ENCODE results near the gene ATCAY.

The ATCAY gene

DNA sequence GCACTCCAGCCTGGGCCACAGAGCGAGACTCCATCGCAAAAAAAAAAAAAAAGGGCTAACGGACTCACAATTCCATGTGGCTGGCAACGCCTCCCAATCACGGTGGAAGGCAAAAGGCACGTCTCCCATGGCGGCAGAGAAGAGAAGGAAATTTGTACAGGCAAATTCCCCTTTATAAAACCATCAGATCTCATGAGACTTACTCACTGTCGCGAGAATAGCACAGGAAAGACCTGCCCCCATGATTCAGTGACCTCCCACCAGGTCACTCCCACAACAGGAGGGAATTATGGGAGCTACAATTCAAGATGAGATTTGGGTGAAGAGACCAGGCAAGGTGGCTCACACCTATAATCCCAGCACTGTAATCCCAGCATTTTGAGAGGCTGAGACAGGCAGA is 33.7 kb downstream of the ATCAY start:
- TF ChIP-seq, protein P1, sequence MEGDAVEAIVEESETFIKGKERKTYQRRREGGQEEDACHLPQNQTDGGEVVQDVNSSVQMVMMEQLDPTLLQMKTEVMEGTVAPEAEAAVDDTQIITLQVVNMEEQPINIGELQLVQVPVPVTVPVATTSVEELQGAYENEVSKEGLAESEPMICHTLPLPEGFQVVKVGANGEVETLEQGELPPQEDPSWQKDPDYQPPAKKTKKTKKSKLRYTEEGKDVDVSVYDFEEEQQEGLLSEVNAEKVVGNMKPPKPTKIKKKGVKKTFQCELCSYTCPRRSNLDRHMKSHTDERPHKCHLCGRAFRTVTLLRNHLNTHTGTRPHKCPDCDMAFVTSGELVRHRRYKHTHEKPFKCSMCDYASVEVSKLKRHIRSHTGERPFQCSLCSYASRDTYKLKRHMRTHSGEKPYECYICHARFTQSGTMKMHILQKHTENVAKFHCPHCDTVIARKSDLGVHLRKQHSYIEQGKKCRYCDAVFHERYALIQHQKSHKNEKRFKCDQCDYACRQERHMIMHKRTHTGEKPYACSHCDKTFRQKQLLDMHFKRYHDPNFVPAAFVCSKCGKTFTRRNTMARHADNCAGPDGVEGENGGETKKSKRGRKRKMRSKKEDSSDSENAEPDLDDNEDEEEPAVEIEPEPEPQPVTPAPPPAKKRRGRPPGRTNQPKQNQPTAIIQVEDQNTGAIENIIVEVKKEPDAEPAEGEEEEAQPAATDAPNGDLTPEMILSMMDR (IDR thresholded peaks at IDR 0.05), result no peak

DNA sequence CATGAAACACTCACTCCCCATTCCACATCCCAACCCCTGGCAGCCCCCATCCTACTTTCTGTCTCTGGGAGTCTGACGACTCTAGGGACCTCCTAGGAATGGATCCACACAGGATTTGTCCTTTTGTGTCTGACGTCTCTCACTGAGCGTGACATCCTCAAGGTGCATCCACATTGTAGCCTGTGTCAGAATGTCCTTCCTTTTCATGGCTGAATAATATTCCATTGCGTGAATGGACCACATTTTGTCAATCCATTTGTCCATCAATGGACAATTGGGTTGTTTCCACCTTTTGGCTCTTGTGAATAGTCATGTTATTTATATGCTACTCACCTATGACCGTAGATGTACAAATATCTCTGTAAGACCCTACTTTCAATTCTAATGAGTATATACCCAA is 35.5 kb downstream of the ATCAY start:
- TF ChIP-seq, protein P1 (IDR thresholded peaks at IDR 0.05), result no peak

DNA sequence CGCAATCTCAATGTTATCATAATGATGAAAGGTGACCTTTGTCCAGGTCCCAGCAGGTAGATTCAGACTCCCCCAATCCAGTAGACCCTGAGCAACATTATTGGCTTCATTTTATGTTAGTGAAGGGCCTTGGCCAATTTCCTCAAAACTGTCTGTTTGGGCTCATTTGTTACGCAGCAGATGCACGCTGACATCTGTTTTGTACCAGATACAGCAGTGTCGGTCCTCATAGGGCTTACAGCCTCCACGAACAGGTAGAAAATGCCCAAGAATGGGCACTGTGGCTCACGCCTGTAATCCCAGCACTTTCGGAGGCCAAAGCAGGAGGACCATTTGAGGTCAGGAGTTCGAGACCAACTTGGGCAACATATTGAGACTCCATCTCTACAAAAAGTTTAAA is 39.3 kb downstream of the ATCAY start:
- TF ChIP-seq, protein P1 (IDR thresholded peaks at IDR 0.05), result no peak

DNA sequence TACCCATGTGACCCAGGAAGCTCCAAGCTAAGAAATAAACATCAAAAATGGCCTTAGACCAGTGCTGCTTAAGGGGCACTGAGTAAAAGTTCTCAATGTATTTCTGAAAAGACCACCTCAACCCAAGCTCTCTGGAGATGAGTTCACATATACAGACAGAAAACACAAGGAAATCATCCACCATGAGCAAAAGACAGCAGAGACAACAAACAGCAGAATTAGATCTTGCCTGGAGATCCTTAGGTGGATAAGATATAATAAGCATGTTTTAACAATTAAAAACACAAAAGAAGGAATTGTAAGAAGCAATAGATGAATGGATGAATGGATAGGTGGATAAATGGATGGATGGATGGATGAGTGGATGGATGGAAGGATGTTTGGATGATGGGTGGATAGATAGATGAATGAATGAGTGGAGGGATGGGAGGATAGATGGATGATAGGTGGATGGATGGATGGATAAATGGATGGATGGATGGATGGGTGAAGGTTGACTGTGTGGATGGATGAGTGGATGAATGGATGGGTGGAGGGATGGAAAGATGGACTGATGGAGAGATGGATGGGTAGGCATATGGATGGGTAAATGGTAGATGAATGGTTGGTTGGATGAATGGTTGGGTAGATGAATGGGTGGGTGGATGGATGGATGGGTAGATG is 42.7 kb downstream of the ATCAY start:
- TF ChIP-seq, protein P1 (IDR thresholded peaks at IDR 0.05), result no peak

DNA sequence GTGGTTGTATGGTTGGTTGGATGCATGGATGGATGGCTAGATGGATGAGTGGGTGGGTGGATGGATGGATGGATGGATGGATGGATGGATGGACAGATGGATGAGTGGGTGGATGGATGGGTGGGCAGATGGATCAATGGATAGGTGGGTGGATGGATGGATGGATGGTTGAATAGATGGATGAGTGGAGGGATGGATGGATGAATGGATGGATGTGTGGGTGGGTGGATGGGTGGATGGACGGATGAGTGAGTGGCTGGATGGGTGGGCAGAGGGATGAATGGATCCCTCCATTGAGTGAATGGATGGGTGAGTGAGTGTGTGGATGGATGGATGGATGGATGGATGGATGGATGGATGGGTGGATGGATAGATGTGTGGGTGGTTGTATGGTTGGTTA is 43.4 kb downstream of the ATCAY start:
- TF ChIP-seq, protein P1 (IDR thresholded peaks at IDR 0.05), result no peak

DNA sequence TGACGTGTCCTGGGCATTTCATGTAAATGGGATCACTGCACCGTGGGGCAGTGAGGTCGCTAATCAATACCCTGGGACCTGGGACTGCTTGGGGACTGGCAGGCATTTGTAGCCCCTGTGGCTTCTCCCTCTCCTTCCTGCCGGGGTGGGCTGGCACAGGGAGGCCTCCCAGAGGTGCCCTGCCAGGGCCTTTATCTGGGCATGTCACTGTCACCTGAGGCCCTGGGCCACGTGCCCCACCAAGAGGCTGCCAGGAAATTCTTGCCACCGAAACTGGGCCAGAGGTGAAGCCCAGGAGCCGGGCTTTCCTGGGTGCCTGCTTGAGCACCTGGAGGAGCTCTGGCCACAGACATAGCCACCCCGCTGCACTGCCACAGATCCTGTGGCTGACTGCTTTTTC is 50.6 kb downstream of the ATCAY start:
- TF ChIP-seq, protein P1 (IDR thresholded peaks at IDR 0.05), result no peak

DNA sequence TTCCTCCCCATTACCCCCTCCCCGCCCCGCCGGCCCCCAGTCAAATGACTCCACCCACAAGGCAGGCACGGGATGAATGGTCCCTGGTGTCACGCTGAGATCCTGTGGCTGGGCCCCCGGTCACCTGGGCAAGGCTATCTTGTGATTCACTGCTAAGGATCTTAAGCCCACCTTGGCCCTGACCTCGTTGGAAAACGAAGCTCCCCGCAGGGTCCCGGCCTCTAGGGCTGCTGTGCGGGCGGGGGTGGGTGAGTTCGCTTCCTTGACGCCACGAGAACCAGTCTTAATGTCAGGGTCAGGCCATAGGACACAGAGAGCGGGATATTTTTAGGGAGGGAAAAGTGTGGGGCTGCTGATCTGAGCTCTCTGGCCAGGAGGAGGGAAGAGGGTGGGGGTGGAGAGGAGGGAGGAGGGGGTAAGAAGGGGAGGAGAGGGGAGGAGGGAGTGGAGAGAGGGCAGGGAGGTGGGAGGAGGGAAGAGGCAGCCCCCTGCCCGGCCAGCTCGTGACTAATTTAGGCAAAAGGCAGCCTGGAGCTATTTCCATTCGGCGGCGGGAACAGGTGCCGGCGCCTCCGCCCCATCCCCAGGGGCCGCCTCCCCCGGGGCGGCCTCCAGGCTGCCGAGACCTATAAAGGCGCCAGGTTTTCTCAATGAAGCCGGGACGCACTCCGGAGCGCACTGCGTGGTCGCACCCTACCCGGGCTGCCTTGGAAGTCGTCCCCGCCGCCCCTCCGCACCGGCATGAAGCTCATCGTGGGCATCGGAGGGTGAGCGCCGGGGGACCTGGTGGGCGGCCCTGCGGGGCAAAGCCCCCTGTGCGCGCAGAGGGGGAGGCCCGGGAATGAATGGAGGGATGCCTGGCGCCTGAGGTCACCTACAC is 52.7 kb downstream of the ATCAY start, which contains the start of gene NMRK2:
Gene NMRK2, plus strand, starts transcription at position 139 of the 880 bp plus-strand sequence. Its CDS starts 603 bp downstream, at position 742.
- TF ChIP-seq, protein P1 (IDR thresholded peaks at IDR 0.05), result no peak
